ENCODE measurements around the gene GAGE12F.
"Not testable (repeated sequence)": the region's sequence is repeated elsewhere in the genome, so short reads cannot be mapped to it uniquely, and the experiment has no call there.

GRCh38 chrX:49589769-49590478 lies 29.3 kb downstream of the GAGE12F start:
- TF ChIP-seq CTCF, POLR2A (IDR thresholded peaks at IDR 0.05): not testable (repeated sequence)

All from body of pancreas (tissue), 4 donors.